ENCODE data around the gene GLO1.
A peak's percentile ranks its signal among the peaks of the same experiment; 100 is the strongest.

The GLO1 gene

GRCh38 chr6:38684904-38685303, 18.0 kb downstream of the GLO1 start:
- no peak overlapping the region for H3K4me3 Mint-ChIP-seq
- no peaks in the 10 kb centered on the region for H3K27me3 Mint-ChIP-seq (ENCODE audit: low read depth, poor library complexity)
- H3K27ac Mint-ChIP-seq, result no peak overlapping the region
- no peaks in the 10 kb centered on the region for H3K9me3 Mint-ChIP-seq
- H3K36me3 Mint-ChIP-seq (ENCODE audit: low read depth), result peaks cover 58% of the 10 kb centered on the region
- TF ChIP-seq CTCF (IDR thresholded peaks at IDR 0.05), result no peak
- H3K4me1 Mint-ChIP-seq, result peaks cover 7% of the 10 kb centered on the region
- no peak for DNase-seq

- Mint-ChIP-seq H3K36me3 (ENCODE audit: low read depth) (peaks cover 59% of the 10 kb centered on the region), H3K27me3 (ENCODE audit: low read depth, poor library complexity) (no peaks in the 10 kb centered on the region), H3K27ac (peak overlapping the region; percentile 56), H3K9me3 (no peaks in the 10 kb centered on the region), H3K4me1 (peaks cover 7% of the 10 kb centered on the region), H3K4me3 (no peak overlapping the region)
- TF ChIP-seq CTCF (IDR thresholded peaks at IDR 0.05), result no peak
- no peak for DNase-seq
Measured at GRCh38 chr6:38684237-38684636, 18.7 kb downstream of the GLO1 start.

- no peak for TF ChIP-seq CTCF (IDR thresholded peaks at IDR 0.05)
- Mint-ChIP-seq H3K27me3 (ENCODE audit: low read depth, poor library complexity) (no peaks in the 10 kb centered on the region), H3K9me3 (no peaks in the 10 kb centered on the region), H3K4me1 (no peaks in the 10 kb centered on the region), H3K36me3 (ENCODE audit: low read depth) (peaks cover 73% of the 10 kb centered on the region), H3K27ac (no peak overlapping the region), H3K4me3 (no peak overlapping the region)
- DNase-seq, result no peak
Measured at GRCh38 chr6:38681850-38682249, 21.1 kb downstream of the GLO1 start.

- H3K27ac Mint-ChIP-seq, result no peak overlapping the region
- H3K27me3 Mint-ChIP-seq (ENCODE audit: low read depth, poor library complexity), result no peaks in the 10 kb centered on the region
- H3K4me3 Mint-ChIP-seq, result no peak overlapping the region
- H3K36me3 Mint-ChIP-seq (ENCODE audit: low read depth), result peaks cover 81% of the 10 kb centered on the region
- no peak for DNase-seq
- no peaks in the 10 kb centered on the region for H3K9me3 Mint-ChIP-seq
- no peak for TF ChIP-seq CTCF (IDR thresholded peaks at IDR 0.05)
- H3K4me1 Mint-ChIP-seq, result no peaks in the 10 kb centered on the region
Measured at GRCh38 chr6:38679668-38680067, 23.3 kb downstream of the GLO1 start.

- peaks cover 76% of the 10 kb centered on the region for H3K36me3 Mint-ChIP-seq (ENCODE audit: low read depth)
- no peaks in the 10 kb centered on the region for H3K9me3 Mint-ChIP-seq
- H3K27ac Mint-ChIP-seq, result peak overlapping the region; percentile 61
- no peak overlapping the region for H3K4me3 Mint-ChIP-seq
- no peaks in the 10 kb centered on the region for H3K27me3 Mint-ChIP-seq (ENCODE audit: low read depth, poor library complexity)
- H3K4me1 Mint-ChIP-seq, result no peaks in the 10 kb centered on the region
- no peak for TF ChIP-seq CTCF (IDR thresholded peaks at IDR 0.05)
- no peak for DNase-seq
Measured at GRCh38 chr6:38678178-38678760, 24.7 kb downstream of the GLO1 start.

GRCh38 chr6:38676974-38677544, 25.9 kb downstream of the GLO1 start:
- TF ChIP-seq CTCF (IDR thresholded peaks at IDR 0.05), result no peak
- Mint-ChIP-seq H3K4me1 (no peaks in the 10 kb centered on the region), H3K4me3 (no peak overlapping the region), H3K36me3 (ENCODE audit: low read depth) (peaks cover 64% of the 10 kb centered on the region), H3K9me3 (no peaks in the 10 kb centered on the region), H3K27ac (no peak overlapping the region), H3K27me3 (ENCODE audit: low read depth, poor library complexity) (no peaks in the 10 kb centered on the region)
- no peak for DNase-seq

Data from nephron progenitor cell (in vitro differentiated cells).